ENCODE results near the gene TTC27.

GRCh38 chr2:32671885-32672533 lies 44.2 kb downstream of the TTC27 start:
- TF ChIP-seq CTCF (conservative IDR thresholded peaks at IDR 0.05) (no peak), ZFX (IDR thresholded peaks at IDR 0.05) (no peak)
